WERI-Rb-1 (cell line): ENCODE measurements around the gene PTGDS.
A peak's percentile ranks its signal among the peaks of the same experiment; 100 is the strongest.

Experiments
- DNase-seq: peaks from one replicate; pipeline ENCODE4 v3.0.0-alpha.2; 2020
- H3K27ac ChIP-seq: fragments of 250-450 bp; sonication (Bioruptor Pico); 2 replicates; pipeline ENCODE4 v1.5.1; 2020; ENCODE audit warnings: mild to moderate bottlenecking, moderate library complexity
- H3K27me3 ChIP-seq: fragments of 250-450 bp; sonication (Bioruptor Pico); 2 replicates; pipeline ENCODE4 v1.5.1; 2021; ENCODE audit warnings: mild to moderate bottlenecking, low read depth, moderate library complexity; ENCODE audit not compliant: insufficient read depth, severe bottlenecking
- H3K36me3 ChIP-seq: fragments of 250-450 bp; sonication (Bioruptor Pico); 2 replicates; pipeline ENCODE4 v1.5.1; 2020; ENCODE audit warnings: mild to moderate bottlenecking, moderate library complexity
- H3K4me3 ChIP-seq: 2 replicates; pipeline ENCODE4 v1.5.1; 2011; ENCODE audit warnings: low read depth, mild to moderate bottlenecking, control low read depth, low read length
- H3K9me3 ChIP-seq: fragments of 250-450 bp; sonication (Bioruptor Pico); 2 replicates; pipeline ENCODE4 v1.5.1; 2021; ENCODE audit warnings: mild to moderate bottlenecking, moderate library complexity; ENCODE audit not compliant: severe bottlenecking
- TF ChIP-seq, protein P1 (sequence below): IDR thresholded peaks from 2 replicates; pipeline ENCODE4 v1.5.1; 2011; ENCODE audit warnings: low read depth, mild to moderate bottlenecking, control low read depth, inconsistent platforms, low read length

The PTGDS gene

DNA sequence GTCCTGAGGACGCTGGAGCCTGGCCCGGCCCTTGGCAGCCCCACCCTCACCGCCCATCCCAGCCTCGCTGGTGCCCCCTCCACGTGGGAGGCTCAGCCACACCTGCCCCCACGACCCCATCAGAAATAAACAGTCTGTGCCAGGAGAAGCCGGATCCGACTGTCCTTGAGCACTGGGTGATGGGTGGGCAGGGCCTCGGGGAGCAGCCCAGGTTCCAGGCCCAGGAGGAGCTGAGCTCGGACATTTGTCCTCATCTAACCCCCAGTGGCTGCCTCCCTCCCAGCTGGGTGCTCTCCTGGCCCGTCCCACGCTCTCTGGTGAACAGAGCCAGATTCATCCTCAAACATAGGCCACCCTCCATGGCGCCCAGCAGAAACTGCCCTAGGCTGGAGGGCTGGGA is 4.6 kb upstream of the PTGDS start:
- DNase-seq, result peak; percentile 56
- Histone ChIP-seq H3K9me3 (no peaks in the 10 kb centered on the region), H3K4me3 (no peak overlapping the region), H3K27me3 (no peaks in the 10 kb centered on the region), H3K27ac (no peak overlapping the region), H3K36me3 (no peaks in the 10 kb centered on the region)
- TF ChIP-seq, protein P1, sequence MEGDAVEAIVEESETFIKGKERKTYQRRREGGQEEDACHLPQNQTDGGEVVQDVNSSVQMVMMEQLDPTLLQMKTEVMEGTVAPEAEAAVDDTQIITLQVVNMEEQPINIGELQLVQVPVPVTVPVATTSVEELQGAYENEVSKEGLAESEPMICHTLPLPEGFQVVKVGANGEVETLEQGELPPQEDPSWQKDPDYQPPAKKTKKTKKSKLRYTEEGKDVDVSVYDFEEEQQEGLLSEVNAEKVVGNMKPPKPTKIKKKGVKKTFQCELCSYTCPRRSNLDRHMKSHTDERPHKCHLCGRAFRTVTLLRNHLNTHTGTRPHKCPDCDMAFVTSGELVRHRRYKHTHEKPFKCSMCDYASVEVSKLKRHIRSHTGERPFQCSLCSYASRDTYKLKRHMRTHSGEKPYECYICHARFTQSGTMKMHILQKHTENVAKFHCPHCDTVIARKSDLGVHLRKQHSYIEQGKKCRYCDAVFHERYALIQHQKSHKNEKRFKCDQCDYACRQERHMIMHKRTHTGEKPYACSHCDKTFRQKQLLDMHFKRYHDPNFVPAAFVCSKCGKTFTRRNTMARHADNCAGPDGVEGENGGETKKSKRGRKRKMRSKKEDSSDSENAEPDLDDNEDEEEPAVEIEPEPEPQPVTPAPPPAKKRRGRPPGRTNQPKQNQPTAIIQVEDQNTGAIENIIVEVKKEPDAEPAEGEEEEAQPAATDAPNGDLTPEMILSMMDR, result no peak

DNA sequence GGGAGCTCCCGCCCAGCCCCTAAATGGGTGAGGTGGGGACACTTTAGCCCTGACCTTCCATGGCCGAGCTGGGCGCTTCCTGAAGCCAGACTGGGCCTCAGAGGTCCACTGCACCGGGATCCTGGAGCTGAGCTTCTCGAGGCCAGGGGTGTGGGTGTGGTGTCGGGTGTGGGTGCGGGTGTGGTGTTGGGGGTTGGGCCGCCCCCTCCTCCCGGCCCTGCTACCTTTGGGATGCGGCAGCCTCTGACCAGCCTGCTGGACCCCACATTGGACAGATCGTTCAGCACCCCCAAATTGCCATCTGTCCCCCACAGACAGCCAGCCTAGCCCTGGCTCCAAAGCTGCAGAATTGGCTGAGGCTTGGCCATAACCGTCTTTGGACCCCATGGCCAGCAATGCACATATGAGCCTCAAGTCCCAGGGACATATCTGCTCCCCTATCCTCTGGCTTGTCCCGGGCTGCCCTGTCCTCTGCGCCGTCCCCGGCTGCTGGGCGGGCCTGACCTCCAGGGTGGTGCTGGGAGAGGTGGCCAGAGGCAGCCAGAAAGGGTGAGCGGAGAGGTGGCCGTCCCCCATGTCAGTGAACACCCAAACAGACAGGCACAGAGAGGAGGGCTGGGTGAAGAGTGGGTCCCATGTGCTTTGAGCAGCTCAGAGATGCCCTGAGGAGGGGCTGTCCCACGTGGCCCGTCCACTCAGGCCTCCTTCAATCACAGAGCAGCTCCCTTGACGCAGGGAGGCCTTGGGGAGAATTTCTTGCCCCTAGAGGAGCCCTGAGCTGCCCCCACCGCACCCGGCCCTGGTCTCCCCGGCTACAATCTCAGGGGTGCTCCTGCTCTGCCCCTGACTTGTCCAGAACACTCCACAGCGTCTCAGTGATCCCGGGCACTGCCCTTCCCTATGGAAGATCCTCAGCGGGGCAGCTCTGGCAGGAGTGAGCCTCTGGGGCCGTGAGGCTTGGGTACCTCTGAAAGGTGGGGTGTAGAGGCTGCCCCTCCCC is 3.4 kb upstream of the PTGDS start:
- Histone ChIP-seq H3K9me3 (no peaks in the 10 kb centered on the region), H3K27me3 (no peaks in the 10 kb centered on the region), H3K36me3 (no peaks in the 10 kb centered on the region), H3K27ac (no peak overlapping the region), H3K4me3 (no peak overlapping the region)
- no peak for DNase-seq
- TF ChIP-seq, protein P1, result no peak

DNA sequence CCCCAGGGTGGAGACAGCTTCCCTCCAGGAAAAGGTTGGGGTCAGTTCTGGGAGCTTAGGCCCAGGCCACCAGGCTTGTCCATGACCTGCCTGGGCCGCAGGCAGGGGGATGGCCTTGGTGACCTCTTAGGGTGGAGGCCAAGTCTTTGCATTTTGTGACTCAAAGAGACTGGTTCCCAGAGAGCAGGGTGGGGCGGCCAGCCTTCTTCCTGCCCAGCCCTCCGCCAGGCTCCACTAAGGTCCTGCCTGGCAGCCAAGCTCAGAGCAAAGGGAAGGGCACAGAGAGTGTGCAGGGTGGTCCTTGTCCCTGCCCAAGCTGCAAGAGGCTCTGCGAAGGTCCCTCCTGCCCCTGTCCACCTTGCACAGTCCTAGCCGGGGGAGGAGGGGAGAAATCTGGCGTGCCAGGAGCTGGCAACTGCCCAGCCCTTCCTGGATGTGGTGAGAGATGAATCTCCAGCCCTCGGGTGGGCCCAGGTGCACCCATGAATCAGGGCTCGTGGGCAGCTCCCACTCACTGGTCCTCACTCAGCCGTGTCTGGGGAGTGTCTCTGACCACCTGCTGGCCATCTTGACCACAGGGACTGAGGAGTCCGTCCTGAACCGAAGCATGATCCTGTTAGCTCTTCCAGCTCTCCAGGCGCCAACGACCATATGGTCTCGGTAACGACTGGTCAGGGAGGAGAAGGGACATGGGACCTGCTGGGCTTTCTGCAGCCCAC is 2.3 kb upstream of the PTGDS start:
- no peaks in the 10 kb centered on the region for H3K9me3 ChIP-seq
- H3K36me3 ChIP-seq, result no peaks in the 10 kb centered on the region
- peak overlapping the region; percentile 16; the same call in 1 of the 2 replicates for H3K27ac ChIP-seq
- DNase-seq, result no peak
- H3K27me3 ChIP-seq, result no peaks in the 10 kb centered on the region
- TF ChIP-seq, protein P1, result no peak
- H3K4me3 ChIP-seq, result no peak overlapping the region

DNA sequence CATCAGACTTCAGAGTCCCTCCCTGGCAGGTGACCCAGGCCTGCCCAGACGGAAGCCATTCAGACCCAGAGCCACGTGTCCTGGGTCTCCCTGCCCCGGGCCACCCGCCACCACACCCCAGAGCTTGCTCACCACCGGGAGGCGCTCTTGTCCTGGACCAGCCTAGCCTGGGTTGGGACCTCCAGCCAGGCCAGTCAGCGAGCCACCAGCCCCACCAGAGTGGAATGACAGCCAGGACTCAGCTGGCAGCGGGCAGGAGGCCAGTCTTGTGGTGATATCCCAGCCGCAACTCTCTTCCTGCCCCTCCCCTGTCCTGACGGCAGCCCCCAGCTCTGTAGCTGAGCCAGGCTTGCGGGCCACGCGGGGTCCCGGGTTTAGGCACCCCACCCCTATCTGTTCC is 1.7 kb upstream of the PTGDS start:
- H3K27me3 ChIP-seq, result no peaks in the 10 kb centered on the region
- no peak overlapping the region for H3K4me3 ChIP-seq
- TF ChIP-seq, protein P1, result peak; percentile 60
- DNase-seq, result peak; percentile 49
- H3K27ac ChIP-seq, result no peak overlapping the region
- H3K9me3 ChIP-seq, result no peaks in the 10 kb centered on the region
- H3K36me3 ChIP-seq, result no peaks in the 10 kb centered on the region

DNA sequence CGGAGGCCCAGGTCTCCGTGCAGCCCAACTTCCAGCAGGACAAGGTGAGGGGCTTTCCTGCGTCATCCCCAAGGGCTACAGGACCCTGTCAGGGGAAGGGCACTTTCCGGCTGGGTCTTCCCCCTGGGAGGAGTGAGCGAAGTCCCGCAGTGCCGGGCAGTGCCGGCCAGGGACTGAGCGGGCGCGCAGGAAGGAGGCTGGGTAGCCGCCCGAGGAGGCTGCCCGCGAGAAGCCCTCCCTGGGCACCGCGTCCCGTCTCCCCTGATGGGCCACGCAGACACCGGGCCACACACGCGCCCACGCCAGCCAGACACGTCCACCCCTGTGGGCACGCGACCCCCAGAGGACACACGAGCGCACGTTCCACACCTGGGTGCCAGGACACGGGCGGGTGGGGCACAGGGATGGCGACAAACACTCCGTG is 357 bp downstream of the PTGDS start:
- Histone ChIP-seq H3K4me3 (no peak overlapping the region), H3K36me3 (no peaks in the 10 kb centered on the region), H3K27ac (no peak overlapping the region), H3K27me3 (no peaks in the 10 kb centered on the region), H3K9me3 (no peaks in the 10 kb centered on the region)
- TF ChIP-seq, protein P1, result no peak
- DNase-seq, result no peak
